HG02610 (cell line): ENCODE measurements around the gene PDE8B.

Source experiments
- ATAC-seq: cut with Tn5 transposase; IDR thresholded peaks from one replicate; pipeline ENCODE4 v1.9.1; 2021; ENCODE audit warnings: mild to moderate bottlenecking, moderate library complexity; ENCODE audit not compliant: unreplicated experiment

The PDE8B gene

GRCh38 chr5:77394064-77394715, 183.7 kb downstream of the PDE8B start:
- no peak for ATAC-seq

GRCh38 chr5:77396017-77396416, 185.5 kb downstream of the PDE8B start:
- peak; percentile 54 for ATAC-seq

- ATAC-seq, result no peak
Measured at GRCh38 chr5:77397686-77398292, 187.3 kb downstream of the PDE8B start.

GRCh38 chr5:77398458-77398857, 188.0 kb downstream of the PDE8B start:
- ATAC-seq, result no peak

- no peak for ATAC-seq
Measured at GRCh38 chr5:77398896-77399295, 188.4 kb downstream of the PDE8B start.

GRCh38 chr5:77400645-77401044, 190.2 kb downstream of the PDE8B start:
- ATAC-seq, result no peak

- no peak for ATAC-seq
Measured at GRCh38 chr5:77402796-77403195, 192.3 kb downstream of the PDE8B start.

- ATAC-seq, result no peak
Measured at GRCh38 chr5:77407152-77407551, 196.7 kb downstream of the PDE8B start.

- ATAC-seq, result no peak
Measured at GRCh38 chr5:77409870-77410621, 199.6 kb downstream of the PDE8B start.

GRCh38 chr5:77413049-77413448, 202.6 kb downstream of the PDE8B start:
- ATAC-seq, result no peak

- ATAC-seq, result no peak
Measured at GRCh38 chr5:77418162-77418561, 207.7 kb downstream of the PDE8B start.

GRCh38 chr5:77418601-77419581, 208.4 kb downstream of the PDE8B start:
- no peak for ATAC-seq

GRCh38 chr5:77419644-77420582, 209.4 kb downstream of the PDE8B start:
- no peak for ATAC-seq

GRCh38 chr5:77420940-77421339, 210.5 kb downstream of the PDE8B start:
- no peak for ATAC-seq

- no peak for ATAC-seq
Measured at GRCh38 chr5:77423022-77423750, 212.7 kb downstream of the PDE8B start.

- no peak for ATAC-seq
Measured at GRCh38 chr5:77424921-77425320, 214.4 kb downstream of the PDE8B start.

- ATAC-seq, result no peak
Measured at GRCh38 chr5:77425420-77425819, 214.9 kb downstream of the PDE8B start.

GRCh38 chr5:77425998-77426659, 215.6 kb downstream of the PDE8B start:
- no peak for ATAC-seq

- ATAC-seq, result no peak
Measured at GRCh38 chr5:77426670-77427069, 216.2 kb downstream of the PDE8B start.
